HG03354 (cell line): ENCODE results near the gene FAM72C.
"Not testable (repeated sequence)": the region's sequence is repeated elsewhere in the genome, so short reads cannot be mapped to it uniquely, and the experiment has no call there.

Source experiments
- ATAC-seq: cut with Tn5 transposase; IDR thresholded peaks from one replicate; pipeline ENCODE4 v1.9.1; 2021; ENCODE audit warnings: mild to moderate bottlenecking; ENCODE audit not compliant: unreplicated experiment, poor library complexity, severe bottlenecking

Gene FAM72C

GRCh38 chr1:143936457-143937115 is 35.2 kb downstream of the FAM72C start:
- peak; percentile 51 for ATAC-seq

- not testable (repeated sequence) for ATAC-seq
Observed at GRCh38 chr1:143919127-143919526, 52.7 kb downstream of the FAM72C start.

DNA sequence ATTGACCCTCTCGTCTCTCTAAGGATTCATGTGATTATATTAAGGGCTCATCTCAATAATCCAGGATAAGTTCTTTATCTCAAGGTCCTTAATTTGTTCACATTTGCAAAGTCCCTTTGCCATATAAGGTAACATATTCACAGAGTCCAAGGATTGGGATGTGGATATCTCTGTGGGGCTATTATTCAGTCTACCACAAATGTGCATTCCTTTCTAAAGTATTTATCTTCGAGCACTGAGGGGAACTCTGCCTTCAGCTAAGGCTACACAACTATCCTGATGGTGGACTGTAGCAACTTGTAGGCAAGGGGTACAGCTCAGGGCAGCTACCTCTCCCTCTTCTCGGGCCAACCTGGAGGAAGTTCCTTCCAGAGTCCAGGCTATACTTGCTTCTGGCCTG is 53.2 kb downstream of the FAM72C start:
- ATAC-seq = not testable (repeated sequence)

DNA sequence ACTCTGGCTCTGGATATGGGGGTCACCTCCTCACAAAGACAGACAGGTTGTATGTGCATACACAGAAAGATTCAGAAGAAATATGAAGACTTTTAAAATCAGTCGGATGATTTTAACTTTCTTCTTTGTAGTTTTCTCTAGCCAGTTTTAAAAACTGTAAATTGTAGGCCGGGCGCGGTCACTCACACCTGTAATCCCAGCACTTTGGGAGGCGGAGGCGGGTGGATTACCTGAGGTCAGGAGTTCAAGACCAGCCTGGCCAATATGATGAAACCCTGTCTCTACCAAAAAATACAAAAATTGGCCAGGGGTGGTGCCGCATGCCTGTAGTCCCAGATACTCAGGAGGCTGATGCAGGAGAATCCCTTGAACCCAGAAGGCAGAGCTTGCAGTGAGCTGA is 58.1 kb downstream of the FAM72C start:
- not testable (repeated sequence) for ATAC-seq
